Neuronal stem cell (in vitro differentiated cells): ENCODE results near the gene FADS1.

ENCODE experiments used
- DNase-seq: peaks from one replicate; pipeline ENCODE4 v3.0.0-alpha.2; 2013; ENCODE audit warnings: low spot score
- H2AFZ ChIP-seq: one replicate; pipeline ENCODE4 v1.6.1; 2013; ENCODE audit warnings: mild to moderate bottlenecking, low read length, inconsistent platforms
- H2AK5ac ChIP-seq: 2 replicates; pipeline ENCODE4 v1.6.1; 2013; ENCODE audit warnings: low read depth, mild to moderate bottlenecking, inconsistent platforms, low read length, moderate library complexity, mixed read lengths
- H2BK120ac ChIP-seq: 2 replicates; pipeline ENCODE4 v1.6.1; 2013; ENCODE audit warnings: low read depth, mild to moderate bottlenecking, inconsistent platforms, low read length, moderate library complexity, mixed read lengths
- H2BK12ac ChIP-seq: one replicate; pipeline ENCODE4 v1.6.1; 2013; ENCODE audit warnings: low read length, inconsistent platforms
- H2BK15ac ChIP-seq: 2 replicates; pipeline ENCODE4 v1.6.1; 2013; ENCODE audit warnings: mild to moderate bottlenecking, low read length, inconsistent platforms, mixed read lengths
- H2BK5ac ChIP-seq: one replicate; pipeline ENCODE4 v1.6.1; 2013; ENCODE audit warnings: inconsistent platforms, mild to moderate bottlenecking, low read length, moderate library complexity
- H3K14ac ChIP-seq: one replicate; pipeline ENCODE4 v1.6.1; 2013; ENCODE audit warnings: low read length, inconsistent platforms
- H3K18ac ChIP-seq: 2 replicates; pipeline ENCODE4 v1.6.1; 2013; ENCODE audit warnings: low read length, inconsistent platforms
- H3K23ac ChIP-seq: 2 replicates; pipeline ENCODE4 v1.6.1; 2013; ENCODE audit warnings: low read depth, mild to moderate bottlenecking, mixed read lengths, low read length, inconsistent platforms; ENCODE audit not compliant: poor library complexity
- H3K27ac ChIP-seq: replicated peaks from 3 replicates; pipeline ENCODE4 v1.5.1; 2013; ENCODE audit warnings: low read length, inconsistent platforms
- H3K27me3 ChIP-seq, 3 experiments: 2 replicates each; pipeline ENCODE4 v1.6.1; 2013; ENCODE audit warnings: low read length in 3 of 3, mild to moderate bottlenecking in 2 of 3, inconsistent platforms in 1 of 3, low read depth in 1 of 3, mixed read lengths in 1 of 3, moderate library complexity in 1 of 3; ENCODE audit not compliant: control insufficient read depth in 3 of 3, insufficient read depth in 3 of 3
- H3K36me3 ChIP-seq, 2 donors: replicated peaks in 1 of 2; 2 replicates each; pipeline ENCODE4 v1.6.1; 2013; ENCODE audit warnings: low read length in 2 of 2; ENCODE audit not compliant: control insufficient read depth in 2 of 2, insufficient read depth in 2 of 2
- H3K4ac ChIP-seq: 2 replicates; pipeline ENCODE4 v1.6.1; 2013; ENCODE audit warnings: inconsistent platforms, mild to moderate bottlenecking, low read length, moderate library complexity
- H3K4me1 ChIP-seq, 2 donors: 1 replicate in 1 of 2; 2 replicates in 1 of 2; pipeline ENCODE4 v1.6.1; 2013; ENCODE audit warnings: low read length in 2 of 2, low read depth in 1 of 2; ENCODE audit not compliant: control insufficient read depth in 2 of 2, insufficient read depth in 1 of 2
- H3K4me2 ChIP-seq: one replicate; pipeline ENCODE4 v1.6.1; 2013; ENCODE audit warnings: mild to moderate bottlenecking, low read length, inconsistent platforms; ENCODE audit not compliant: insufficient read depth, poor library complexity, severe bottlenecking
- H3K4me3 ChIP-seq, 2 donors: 2 replicates each; pipeline ENCODE4 v1.5.1; 2013; ENCODE audit warnings: low read length in 2 of 2, mild to moderate bottlenecking in 2 of 2, inconsistent platforms in 1 of 2, moderate library complexity in 1 of 2
- H3K79me1 ChIP-seq: one replicate; pipeline ENCODE4 v1.6.1; 2013; ENCODE audit warnings: low read depth, mild to moderate bottlenecking, inconsistent platforms, low read length, moderate library complexity
- H3K9ac ChIP-seq: one replicate; pipeline ENCODE4 v1.6.1; 2013; ENCODE audit warnings: mild to moderate bottlenecking, low read depth, low read length, inconsistent platforms; ENCODE audit not compliant: poor library complexity
- H3K9me3 ChIP-seq, 2 donors: replicated peaks in 1 of 2; 2 replicates each; pipeline versions ENCODE3 to v1.6.1; 2013; ENCODE audit warnings: low read length in 2 of 2, mild to moderate bottlenecking in 2 of 2, inconsistent platforms in 1 of 2, low read depth in 1 of 2, mixed read lengths in 1 of 2, moderate library complexity in 1 of 2; ENCODE audit not compliant: control insufficient read depth in 2 of 2, insufficient read depth in 1 of 2
- H4K8ac ChIP-seq: one replicate; pipeline ENCODE4 v1.6.1; 2013; ENCODE audit warnings: low read depth, mild to moderate bottlenecking, inconsistent platforms, low read length, moderate library complexity
- H4K91ac ChIP-seq: one replicate; pipeline ENCODE4 v1.6.1; 2013; ENCODE audit warnings: low read length, low read depth, mild to moderate bottlenecking, inconsistent platforms; ENCODE audit not compliant: poor library complexity
- WGBS, 2 donors: extraction: QIAGEN DNeasy Blood & Tissue Kit; methylation state at CpG; one replicate each; pipeline ENCODE4 v1.1.7; 2013; ENCODE audit warnings: missing lambda C conversion rate in 2 of 2, mixed read lengths in 1 of 2; ENCODE audit not compliant: insufficient read length in 2 of 2, insufficient replicate concordance in 1 of 2; ENCODE audit errors: extremely low coverage in 2 of 2; 5-methylcytosine and 5-hydroxymethylcytosine counted together

FADS1 gene

GRCh38 chr11:61750631-61751273 is 66.1 kb downstream of the FADS1 start:
- Histone ChIP-seq H3K4me1 (peaks cover 25 to 58% of the 10 kb centered on the region in 2 donors), H3K36me3 (no peaks in the 10 kb centered on the region), H3K27me3 (peaks cover 0 to 22% (median 0%) of the 10 kb centered on the region in 3 experiments), H3K4ac (no peak overlapping the region), H2AFZ (no peak overlapping the region), H4K91ac (no peak overlapping the region), H3K14ac (no peak overlapping the region), H3K9me3 (no peaks in the 10 kb centered on the region), H3K18ac (peak overlapping the region; percentile 19), H2BK12ac (no peak overlapping the region), H3K23ac (no peak overlapping the region), H3K9ac (no peak overlapping the region), H4K8ac (no peak overlapping the region), H2BK15ac (no peak overlapping the region), H3K79me1 (no peaks in the 10 kb centered on the region), H2BK120ac (no peak overlapping the region), H2BK5ac (no peak overlapping the region), H3K4me3 (no peak overlapping the region), H3K27ac (no peak overlapping the region), H2AK5ac (no peak overlapping the region), H3K4me2 (no peak overlapping the region)
- WGBS, 2 donors, result no CpG with 5 or more reads among the region's 5 CpGs
- DNase-seq, result no peak
